MM.1S (cell line): ENCODE results near the gene MXI1.

Experiments
- CTCF ChIP-seq: fragments of 300-600 bp; sonication (generic); IDR thresholded peaks from 2 replicates; pipeline ENCODE4 v1.5.1; 2016; ENCODE audit warnings: antibody characterized with exemption, low read length, mixed read lengths
- EZH2 ChIP-seq: fragments of 300-600 bp; sonication (generic); optimal IDR thresholded peaks from 2 replicates; pipeline ENCODE3; 2017; ENCODE audit warnings: low read depth, mild to moderate bottlenecking, antibody characterized with exemption, low read length, mixed read lengths

- no peak for TF ChIP-seq CTCF
- no peak for TF ChIP-seq EZH2
Observed at GRCh38 chr10:110304394-110304779, 97.0 kb downstream of the MXI1 start.
